Erythroblast (primary cell): Measurements from ENCODE around the gene B3GLCT.

ENCODE experiments used
- GATA1 ChIP-seq: IDR thresholded peaks from 2 replicates; pipeline ENCODE4 v1.6.1; 2011; ENCODE audit warnings: low read depth, mild to moderate bottlenecking, control low read depth, low read length, moderate library complexity
- POLR2A ChIP-seq: IDR thresholded peaks from 2 replicates; pipeline ENCODE4 v1.6.1; 2011; ENCODE audit warnings: mild to moderate bottlenecking, low read length

- TF ChIP-seq POLR2A: no peak
- TF ChIP-seq GATA1: no peak
Measured at GRCh38 chr13:31349156-31349555, 149.4 kb downstream of the B3GLCT start.
